ENCODE data around the gene CDH23. TPM values are rescaled to one million over a fixed set of nuclear protein-coding genes. Genes with fewer than 3 reads are reported as not detected.

Gene CDH23
- total RNA-seq, 1 experiment from 2014 or later: not detected

DNA sequence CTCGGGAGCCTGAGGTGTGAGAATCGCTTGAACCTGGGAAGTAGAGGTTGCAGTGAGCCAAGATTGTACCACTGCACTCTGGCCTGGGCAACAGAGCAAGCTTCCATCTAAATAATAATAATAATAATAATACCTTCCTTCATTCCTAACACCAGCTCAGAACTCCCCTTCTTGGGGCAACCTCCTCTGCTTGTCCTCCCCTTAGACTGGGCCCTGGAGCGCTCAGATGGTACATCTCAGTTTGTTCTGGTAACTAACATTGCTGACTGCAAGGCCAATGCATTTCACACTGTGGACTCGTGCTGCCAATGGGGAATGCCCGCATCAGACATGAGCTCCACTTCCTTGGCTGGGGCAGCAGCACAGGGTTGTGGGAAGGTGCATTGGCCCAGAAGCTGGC, 245.3 kb downstream of the CDH23 start:
- H3K4me1 ChIP-seq (ENCODE audit: insufficient read depth, low read length): no peaks in the 10 kb centered on the region

DNA sequence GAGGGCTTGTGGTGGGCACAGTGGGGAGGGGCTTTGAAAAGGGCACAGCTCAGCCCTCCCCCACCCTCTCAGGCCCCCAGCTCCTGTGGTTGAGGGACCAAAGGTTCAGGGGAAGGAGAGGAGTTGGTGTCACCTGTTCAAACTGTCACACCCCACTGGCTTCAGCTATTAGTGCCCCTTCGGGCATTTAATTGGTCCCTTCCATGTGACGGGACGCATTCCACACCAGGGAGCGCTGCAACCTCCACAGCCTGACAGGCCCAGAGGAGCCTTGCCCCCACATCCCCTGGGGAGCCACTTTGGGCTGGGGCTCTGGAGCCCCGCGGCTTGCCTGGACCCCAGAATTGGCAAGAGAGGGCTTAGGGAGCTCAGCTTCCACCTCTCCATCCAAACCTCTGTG, 247.2 kb downstream of the CDH23 start:
- Histone ChIP-seq H3K27me3 (ENCODE audit: low read length) (no peaks in the 10 kb centered on the region), H3K4me3 (ENCODE audit: low read length) (no peak overlapping the region), H3K9ac (ENCODE audit: low read length) (no peak overlapping the region), H3K36me3 (ENCODE audit: low read depth, low read length) (no peaks in the 10 kb centered on the region), H3F3A (ENCODE audit: low read length, unreplicated experiment) (no peaks in the 10 kb centered on the region), H3K9me3 (ENCODE audit: low read length) (no peaks in the 10 kb centered on the region), H2AFZ (ENCODE audit: low read length) (no peak overlapping the region), H3K9me2 (replicated peaks; ENCODE audit: low read length) (no peaks in the 10 kb centered on the region), H3K27ac (ENCODE audit: low read length) (no peak overlapping the region), H4K20me1 (ENCODE audit: low read length) (no peaks in the 10 kb centered on the region), H3K4me2 (ENCODE audit: low read length) (no peak overlapping the region), H3K79me2 (ENCODE audit: low read length) (no peaks in the 10 kb centered on the region), H3K4me1 (ENCODE audit: insufficient read depth, low read length) (no peaks in the 10 kb centered on the region)
- TF ChIP-seq, protein P1, sequence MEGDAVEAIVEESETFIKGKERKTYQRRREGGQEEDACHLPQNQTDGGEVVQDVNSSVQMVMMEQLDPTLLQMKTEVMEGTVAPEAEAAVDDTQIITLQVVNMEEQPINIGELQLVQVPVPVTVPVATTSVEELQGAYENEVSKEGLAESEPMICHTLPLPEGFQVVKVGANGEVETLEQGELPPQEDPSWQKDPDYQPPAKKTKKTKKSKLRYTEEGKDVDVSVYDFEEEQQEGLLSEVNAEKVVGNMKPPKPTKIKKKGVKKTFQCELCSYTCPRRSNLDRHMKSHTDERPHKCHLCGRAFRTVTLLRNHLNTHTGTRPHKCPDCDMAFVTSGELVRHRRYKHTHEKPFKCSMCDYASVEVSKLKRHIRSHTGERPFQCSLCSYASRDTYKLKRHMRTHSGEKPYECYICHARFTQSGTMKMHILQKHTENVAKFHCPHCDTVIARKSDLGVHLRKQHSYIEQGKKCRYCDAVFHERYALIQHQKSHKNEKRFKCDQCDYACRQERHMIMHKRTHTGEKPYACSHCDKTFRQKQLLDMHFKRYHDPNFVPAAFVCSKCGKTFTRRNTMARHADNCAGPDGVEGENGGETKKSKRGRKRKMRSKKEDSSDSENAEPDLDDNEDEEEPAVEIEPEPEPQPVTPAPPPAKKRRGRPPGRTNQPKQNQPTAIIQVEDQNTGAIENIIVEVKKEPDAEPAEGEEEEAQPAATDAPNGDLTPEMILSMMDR (conservative IDR thresholded peaks at IDR 0.05; ENCODE audit: low read depth, low read length): no peak
- no peak for TF ChIP-seq EZH2phosphoT487 (IDR thresholded peaks at IDR 0.05; ENCODE audit: borderline replicate concordance, low read length)
- no peak for TF ChIP-seq EZH2 (IDR thresholded peaks at IDR 0.05; ENCODE audit: low read length, unreplicated experiment)
- ATAC-seq (no peak), DNase-seq (no peak)
- POLR2A ChIA-PET (ENCODE audit: unreplicated experiment): no interaction called here
- CTCF ChIA-PET: interaction anchor here (0.6 kb wide), 1 partner anchor 14 kb away, joined by 6 read pairs; no protein-coding TSS in a partner anchor
- no TSS peak for BruUV-seq (replicated peaks)
- intact Hi-C loops (cut with micrococcal nuclease): no loop called here

More for the DNA sequence above, 245.3 kb downstream of the CDH23 start:
- Histone ChIP-seq H3K79me2 (ENCODE audit: low read length) (no peaks in the 10 kb centered on the region), H3K27me3 (ENCODE audit: low read length) (no peaks in the 10 kb centered on the region), H3K9me2 (replicated peaks; ENCODE audit: low read length) (no peaks in the 10 kb centered on the region), H3K9me3 (ENCODE audit: low read length) (no peaks in the 10 kb centered on the region), H3K4me3 (ENCODE audit: low read length) (no peak overlapping the region), H3K9ac (ENCODE audit: low read length) (no peak overlapping the region), H4K20me1 (ENCODE audit: low read length) (no peaks in the 10 kb centered on the region), H3F3A (ENCODE audit: low read length, unreplicated experiment) (no peaks in the 10 kb centered on the region), H2AFZ (ENCODE audit: low read length) (no peak overlapping the region), H3K27ac (ENCODE audit: low read length) (no peak overlapping the region), H3K36me3 (ENCODE audit: low read depth, low read length) (no peaks in the 10 kb centered on the region), H3K4me2 (ENCODE audit: low read length) (no peak overlapping the region)
- POLR2A ChIA-PET (ENCODE audit: unreplicated experiment): no interaction called here
- no peak for ATAC-seq
- intact Hi-C loops (cut with micrococcal nuclease): no loop called here
- BruUV-seq (replicated peaks): no TSS peak
- DNase-seq: no peak
- TF ChIP-seq EZH2 (IDR thresholded peaks at IDR 0.05; ENCODE audit: low read length, unreplicated experiment) (no peak), EZH2phosphoT487 (IDR thresholded peaks at IDR 0.05; ENCODE audit: borderline replicate concordance, low read length) (no peak)
- TF ChIP-seq, protein P1 (conservative IDR thresholded peaks at IDR 0.05; ENCODE audit: low read depth, low read length): no peak
- CTCF ChIA-PET: no interaction called here

DNA sequence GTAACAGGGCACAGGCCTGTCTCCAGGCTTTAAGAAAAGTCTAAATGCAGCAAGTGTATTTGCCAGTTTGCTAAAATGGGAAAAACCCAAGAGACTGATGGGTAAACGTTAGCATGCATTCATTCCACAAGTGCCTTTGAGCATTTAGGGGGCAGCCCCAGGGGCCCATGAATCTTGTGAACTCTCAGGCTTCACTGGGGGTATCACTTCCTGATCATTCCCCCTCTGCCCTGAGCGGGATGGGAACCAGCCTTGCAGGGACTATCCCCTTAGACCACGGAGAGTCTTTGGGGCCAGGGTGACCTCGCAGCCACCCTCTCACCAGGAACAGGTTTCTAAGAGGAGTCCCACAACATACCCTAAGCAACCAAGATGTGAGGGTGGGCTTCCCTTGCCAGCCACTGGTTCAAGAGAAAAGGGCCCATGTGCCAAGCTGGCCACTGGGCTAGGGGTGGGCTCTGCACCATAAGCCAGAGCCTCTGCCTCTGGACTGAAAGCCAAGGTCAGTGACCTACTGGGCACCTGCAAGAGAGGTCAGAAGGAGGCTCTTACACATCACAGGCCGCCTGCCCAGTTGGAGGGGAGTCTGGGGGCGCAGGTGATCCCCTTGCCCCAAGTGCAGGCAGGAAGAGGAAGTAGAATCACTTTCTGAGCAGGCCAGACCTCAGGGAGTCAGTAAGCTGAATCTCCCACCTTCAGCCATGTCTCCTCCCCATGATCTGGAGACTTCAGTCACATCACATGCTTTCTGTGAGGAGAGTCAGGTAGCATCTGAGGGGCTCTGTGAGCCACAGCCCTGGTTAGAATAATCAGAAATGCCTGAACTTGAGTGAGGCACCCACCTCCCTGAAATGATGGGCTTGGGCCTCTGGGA, 247.8 kb downstream of the CDH23 start:
- no peak overlapping the region for H3K4me3 ChIP-seq (ENCODE audit: low read length)
- CTCF ChIA-PET: no interaction called here
- ATAC-seq: no peak
- no peak for DNase-seq
- no peaks in the 10 kb centered on the region for H4K20me1 ChIP-seq (ENCODE audit: low read length)
- no peaks in the 10 kb centered on the region for H3K9me2 ChIP-seq (replicated peaks; ENCODE audit: low read length)
- H3K4me1 ChIP-seq (ENCODE audit: insufficient read depth, low read length): no peaks in the 10 kb centered on the region
- POLR2A ChIA-PET (ENCODE audit: unreplicated experiment): no interaction called here
- H3K27me3 ChIP-seq (ENCODE audit: low read length): no peaks in the 10 kb centered on the region
- no peak overlapping the region for H3K4me2 ChIP-seq (ENCODE audit: low read length)
- H3K9ac ChIP-seq (ENCODE audit: low read length): no peak overlapping the region
- intact Hi-C loops (cut with micrococcal nuclease): no loop called here
- H3K36me3 ChIP-seq (ENCODE audit: low read depth, low read length): no peaks in the 10 kb centered on the region
- no peaks in the 10 kb centered on the region for H3F3A ChIP-seq (ENCODE audit: low read length, unreplicated experiment)
- H3K79me2 ChIP-seq (ENCODE audit: low read length): no peaks in the 10 kb centered on the region
- TF ChIP-seq EZH2 (IDR thresholded peaks at IDR 0.05; ENCODE audit: low read length, unreplicated experiment): no peak
- TF ChIP-seq EZH2phosphoT487 (IDR thresholded peaks at IDR 0.05; ENCODE audit: borderline replicate concordance, low read length): no peak
- TF ChIP-seq, protein P1 (conservative IDR thresholded peaks at IDR 0.05; ENCODE audit: low read depth, low read length): no peak
- no peak overlapping the region for H2AFZ ChIP-seq (ENCODE audit: low read length)
- BruUV-seq (replicated peaks): no TSS peak
- no peaks in the 10 kb centered on the region for H3K9me3 ChIP-seq (ENCODE audit: low read length)
- H3K27ac ChIP-seq (ENCODE audit: low read length): no peak overlapping the region
